GM18508 (cell line): ENCODE results near the gene SORBS1.

Experiments
- ATAC-seq: cut with Tn5 transposase; IDR thresholded peaks from one replicate; pipeline ENCODE4 v1.9.1; 2021; ENCODE audit warnings: moderate number of reproducible peaks; ENCODE audit not compliant: insufficient read depth, unreplicated experiment

Gene SORBS1

GRCh38 chr10:95543459-95543858, 17.7 kb downstream of the SORBS1 start:
- no peak for ATAC-seq

- ATAC-seq: no peak
Observed at GRCh38 chr10:95542761-95543160, 18.4 kb downstream of the SORBS1 start.

GRCh38 chr10:95542330-95542729, 18.8 kb downstream of the SORBS1 start:
- ATAC-seq: no peak

GRCh38 chr10:95540514-95541052, 20.6 kb downstream of the SORBS1 start:
- ATAC-seq: no peak

GRCh38 chr10:95539560-95540284, 21.4 kb downstream of the SORBS1 start:
- no peak for ATAC-seq

- no peak for ATAC-seq
Observed at GRCh38 chr10:95538412-95538811, 22.8 kb downstream of the SORBS1 start.

GRCh38 chr10:95537542-95537927, 23.6 kb downstream of the SORBS1 start:
- no peak for ATAC-seq

GRCh38 chr10:95536894-95537541, 24.2 kb downstream of the SORBS1 start:
- ATAC-seq: no peak

- ATAC-seq: no peak
Observed at GRCh38 chr10:95536017-95536416, 25.2 kb downstream of the SORBS1 start.

- no peak for ATAC-seq
Observed at GRCh38 chr10:95535526-95535925, 25.6 kb downstream of the SORBS1 start.

GRCh38 chr10:95533590-95533989, 27.6 kb downstream of the SORBS1 start:
- no peak for ATAC-seq

GRCh38 chr10:95532536-95532935, 28.6 kb downstream of the SORBS1 start:
- no peak for ATAC-seq

- ATAC-seq: no peak
Observed at GRCh38 chr10:95531994-95532399, 29.2 kb downstream of the SORBS1 start.

- ATAC-seq: no peak
Observed at GRCh38 chr10:95531058-95531809, 29.9 kb downstream of the SORBS1 start.

GRCh38 chr10:95530561-95530960, 30.6 kb downstream of the SORBS1 start:
- ATAC-seq: no peak

- ATAC-seq: no peak
Observed at GRCh38 chr10:95530029-95530428, 31.1 kb downstream of the SORBS1 start.

- ATAC-seq: no peak
Observed at GRCh38 chr10:95526044-95526443, 35.1 kb downstream of the SORBS1 start.

GRCh38 chr10:95525033-95525418, 36.1 kb downstream of the SORBS1 start:
- ATAC-seq: no peak

GRCh38 chr10:95524358-95525032, 36.7 kb downstream of the SORBS1 start:
- ATAC-seq: no peak

GRCh38 chr10:95522117-95522516, 39.1 kb downstream of the SORBS1 start:
- ATAC-seq: no peak

GRCh38 chr10:95520617-95521016, 40.6 kb downstream of the SORBS1 start:
- ATAC-seq: no peak
